Amygdala (tissue), 56 donors: ENCODE data around the gene BMPER.
"Not testable (repeated sequence)": the region's sequence is repeated elsewhere in the genome, so short reads cannot be mapped to it uniquely, and the experiment has no call there.

Experiments
- DNase-seq, 56 donors: peaks; one replicate each; lab custom pipeline; 2025; lab: John Stamatoyannopoulos, UW

BMPER gene

DNA sequence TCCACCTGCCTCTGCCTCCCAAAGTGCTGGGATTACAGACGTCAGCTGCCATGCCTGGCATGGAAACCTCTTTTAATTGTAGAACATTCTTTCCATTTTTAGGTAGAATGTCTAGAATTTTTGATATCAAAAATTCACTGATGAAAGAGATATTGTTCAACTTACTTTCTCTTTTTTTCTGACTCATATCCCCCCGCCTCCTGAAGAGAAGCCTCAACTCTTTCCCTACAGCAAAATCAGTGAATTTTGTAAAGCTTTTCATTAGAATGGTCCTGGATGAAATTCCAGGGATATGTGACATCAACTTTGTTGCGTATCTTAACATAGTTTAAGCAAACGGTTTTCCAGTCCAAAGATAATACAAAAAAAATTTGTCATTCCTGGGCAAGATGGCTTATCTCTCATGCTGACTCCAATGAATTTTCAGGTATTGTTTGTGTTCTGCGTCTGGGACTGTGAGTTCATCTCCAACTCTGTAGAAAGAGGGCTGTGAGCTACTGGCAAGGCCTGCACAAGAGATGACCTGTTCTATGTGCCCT lies 256.8 kb downstream of the BMPER start:
- no peak for DNase-seq

GRCh38 chr7:34162677-34163076 lies 257.3 kb downstream of the BMPER start:
- DNase-seq: no peak

GRCh38 chr7:34163956-34164355 lies 258.6 kb downstream of the BMPER start:
- peak in 2 of 56 donors; percentile 5 to 13 for DNase-seq

DNA sequence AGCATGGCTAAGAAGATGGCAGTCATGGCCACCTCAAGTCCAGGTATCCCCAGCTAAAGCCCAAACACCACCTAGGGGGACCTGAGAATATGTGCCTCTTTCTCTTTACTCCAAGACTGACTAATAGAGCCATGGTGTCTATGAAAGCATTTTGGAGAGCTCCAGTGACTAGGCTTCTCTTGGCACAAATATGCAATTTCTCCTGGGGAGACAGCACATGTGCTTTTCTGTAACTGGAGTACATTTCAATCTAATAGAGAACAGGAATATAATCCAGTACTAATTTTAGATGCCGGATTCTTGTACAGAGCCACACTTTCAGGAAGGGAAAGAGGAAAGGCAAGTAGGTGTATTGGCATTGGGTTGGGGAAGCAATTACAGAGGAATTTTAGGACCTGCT lies 260.1 kb downstream of the BMPER start:
- no peak for DNase-seq

DNA sequence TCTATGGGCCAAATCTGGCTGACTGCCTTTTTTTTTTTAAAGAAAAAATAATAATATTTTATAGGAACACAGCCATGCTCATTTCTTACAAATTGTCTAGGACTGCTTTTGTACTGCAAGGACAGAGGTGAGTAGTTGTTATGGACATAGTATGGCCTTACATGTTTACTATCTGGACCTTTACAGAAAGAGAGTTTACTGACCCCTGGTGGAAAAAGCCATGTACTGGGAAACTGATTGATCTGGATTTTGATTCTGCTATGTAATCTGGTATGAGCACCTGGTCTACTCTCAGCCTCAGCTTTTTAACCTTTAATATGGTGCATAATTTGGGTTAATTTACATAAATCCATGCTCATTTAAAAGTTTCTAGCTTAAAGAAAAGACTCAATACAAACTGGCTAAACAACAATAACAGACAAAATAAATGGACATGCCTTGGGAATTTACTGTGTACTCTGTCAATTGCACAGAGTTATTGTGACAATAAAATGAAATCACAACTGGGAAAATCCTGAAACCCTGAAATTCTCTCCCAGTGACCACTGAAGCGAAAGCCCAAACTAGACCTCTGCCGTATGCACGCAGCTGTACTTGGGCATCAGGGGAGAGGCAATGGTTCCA lies 260.7 kb downstream of the BMPER start:
- DNase-seq: no peak

DNA sequence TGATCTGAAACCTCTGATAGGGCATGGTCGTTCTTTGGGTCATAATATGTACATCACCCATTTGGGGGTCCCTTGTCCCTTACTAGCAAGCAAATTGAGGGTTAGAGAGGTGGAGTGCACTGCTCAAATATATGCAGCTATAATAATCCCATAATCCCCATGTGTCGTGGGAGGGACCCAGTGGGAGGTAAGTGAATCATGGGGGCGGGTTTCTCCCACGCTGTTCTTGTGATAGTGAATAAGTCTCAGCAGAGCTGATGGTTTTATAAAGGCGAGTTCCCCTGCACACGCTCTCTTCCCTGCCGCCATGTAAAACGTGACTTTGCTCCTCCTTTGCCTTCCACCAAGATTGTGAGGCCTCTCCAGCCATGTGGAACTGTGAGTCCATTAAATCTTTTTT lies 262.7 kb downstream of the BMPER start:
- no peak for DNase-seq

- not testable (repeated sequence) for DNase-seq
Observed at GRCh38 chr7:34174688-34175616, 269.6 kb downstream of the BMPER start.

GRCh38 chr7:34175837-34176236 lies 270.5 kb downstream of the BMPER start:
- DNase-seq: no peak

GRCh38 chr7:34177476-34177875 lies 272.1 kb downstream of the BMPER start:
- DNase-seq: no peak

DNA sequence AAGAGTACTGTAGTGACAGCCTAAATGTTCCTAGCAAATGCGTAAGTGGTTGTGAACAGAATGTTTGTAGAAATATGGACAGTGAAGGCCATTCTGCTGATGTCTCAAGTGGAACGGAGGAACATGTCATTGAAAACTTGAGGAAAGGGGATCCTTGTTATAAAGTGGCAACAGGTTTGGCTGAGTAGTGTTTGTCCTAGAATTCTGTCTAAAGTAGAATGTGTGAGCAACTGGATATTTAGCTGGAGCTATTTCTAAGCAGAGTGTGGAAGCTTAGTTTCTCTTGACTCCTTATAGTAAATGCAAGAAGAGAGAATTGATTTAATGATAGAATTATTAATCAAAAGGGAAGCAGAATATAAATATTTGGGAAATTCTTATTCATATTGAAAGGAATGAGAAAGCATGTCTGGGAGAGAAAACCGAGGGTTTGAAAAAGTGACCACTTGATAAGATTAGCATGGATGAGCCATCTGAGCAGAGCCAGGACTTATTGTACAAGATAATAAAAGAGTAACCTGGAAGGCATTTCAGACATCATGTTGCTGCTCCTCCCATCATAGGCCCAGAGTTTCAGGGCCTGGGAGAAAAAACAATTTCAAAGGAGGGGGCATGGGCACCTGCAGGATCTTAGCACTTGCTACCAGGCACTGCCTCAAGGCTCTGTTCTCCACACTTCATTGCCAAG lies 276.1 kb downstream of the BMPER start:
- DNase-seq: no peak

DNA sequence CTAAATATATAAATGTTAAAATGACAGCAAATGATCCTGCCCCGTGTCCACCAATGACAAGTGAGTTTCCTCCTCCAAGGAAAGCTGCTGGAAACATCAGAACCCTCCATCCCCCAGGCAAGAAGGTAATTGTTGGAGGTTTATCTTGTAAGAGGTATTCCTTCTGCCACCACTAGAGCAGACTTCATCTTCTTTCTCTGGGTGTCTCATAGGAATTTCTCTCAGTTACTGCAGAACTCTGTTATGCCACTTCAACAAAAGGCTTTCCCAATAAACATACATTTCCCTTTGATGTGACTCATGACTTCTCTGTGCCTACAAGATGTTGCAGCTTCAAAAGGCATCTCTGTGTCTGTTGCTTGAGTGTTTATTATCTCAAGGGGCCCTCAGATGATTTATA lies 279.1 kb downstream of the BMPER start:
- no peak for DNase-seq

GRCh38 chr7:34187798-34188307 lies 282.5 kb downstream of the BMPER start:
- no peak for DNase-seq

- no peak for DNase-seq
Observed at GRCh38 chr7:34189031-34189430, 283.7 kb downstream of the BMPER start.

GRCh38 chr7:34190299-34190698 lies 285.0 kb downstream of the BMPER start:
- DNase-seq: peak in 33 of 56 donors; percentile 5 to 65 (median 22)

DNA sequence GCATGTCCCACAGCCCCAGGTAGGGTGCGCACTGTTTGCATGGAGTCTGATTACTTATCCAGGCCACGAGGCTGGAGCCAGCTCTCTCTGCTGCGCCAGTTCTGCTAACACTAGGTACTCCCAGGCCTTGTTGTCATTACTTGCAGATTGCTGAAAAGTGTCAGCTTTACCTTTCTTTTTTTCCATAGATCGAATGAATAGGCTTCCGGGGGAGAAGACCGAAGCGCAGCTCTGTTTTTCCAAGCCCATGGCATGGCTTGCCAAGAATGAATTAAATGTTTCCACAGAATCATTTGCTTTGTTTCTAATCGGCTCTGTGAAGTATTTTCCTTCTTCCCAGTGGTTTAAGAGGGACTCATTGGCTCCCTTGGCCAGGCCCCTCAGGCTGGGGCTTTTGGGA lies 285.8 kb downstream of the BMPER start:
- no peak for DNase-seq

- DNase-seq: peak in 38 of 56 donors; percentile 3 to 76 (median 28)
Observed at GRCh38 chr7:34191771-34192479, 286.6 kb downstream of the BMPER start.

GRCh38 chr7:34192906-34193305 lies 287.6 kb downstream of the BMPER start:
- no peak for DNase-seq

GRCh38 chr7:34198231-34198641 lies 292.9 kb downstream of the BMPER start:
- no peak for DNase-seq
